Epithelial cell of alveolus of lung (primary cell): ENCODE results near the gene RHBDL1. TPM values are rescaled to one million over a fixed set of nuclear protein-coding genes. Genes with fewer than 3 reads are reported as not detected.

Experiments used
- total RNA-seq: library from RNA; depleted of rRNA; stranded (reverse); fragments of >200 nt; gene quantifications from 2 replicates; pipeline ENCODE4 v1.2.1, GENCODE V29; 2015

The RHBDL1 gene
- total RNA-seq, result 0.78 and 2.1 TPM in 2 replicates

GRCh38 chr16:674968-675883 is at the start of gene RHBDL1:
RHBDL1 (plus strand) TSS chr16:675671; CDS start chr16:675791, 120 bp downstream.

GRCh38 chr16:630815-631405 is 44.6 kb upstream of the RHBDL1 start, which contains the start of gene WFIKKN1:
WFIKKN1 (plus strand) TSS chr16:630985; CDS start chr16:631254, 269 bp downstream.

GRCh38 chr16:636206-637080 is 39.0 kb upstream of the RHBDL1 start, which contains the start of gene METTL26:
METTL26 (minus strand) TSS chr16:636305; CDS start chr16:636290, 15 bp downstream.

GRCh38 chr16:641326-642188 is 33.9 kb upstream of the RHBDL1 start, which contains the start of gene MCRIP2:
MCRIP2 (plus strand) TSS chr16:641828; CDS start chr16:641992, 164 bp downstream.

GRCh38 chr16:648781-649589 is 26.5 kb upstream of the RHBDL1 start, which contains the start of gene WDR90:
WDR90 (plus strand) TSS chr16:649365; CDS start chr16:649417, 52 bp downstream.

GRCh38 chr16:667780-668518 is 7.5 kb upstream of the RHBDL1 start, which contains the start of gene RHOT2:
RHOT2 (plus strand) TSS chr16:668132; CDS start chr16:668200, 68 bp downstream.

GRCh38 chr16:679814-680624 is 4.5 kb downstream of the RHBDL1 start, which contains the start of gene STUB1:
STUB1 (plus strand) TSS chr16:680410; CDS start chr16:680526, 116 bp downstream.

GRCh38 chr16:684071-684794 is 8.8 kb downstream of the RHBDL1 start, which contains the start of gene JMJD8:
JMJD8 (minus strand) TSS chr16:684334; CDS start chr16:684319, 15 bp downstream.

GRCh38 chr16:705431-706188 is 30.1 kb downstream of the RHBDL1 start, which contains the start of gene FBXL16:
FBXL16 (minus strand) TSS chr16:705801; CDS start chr16:697405, 8,396 bp downstream.

GRCh38 chr16:714558-715476 is 39.3 kb downstream of the RHBDL1 start, which contains the start of gene METRN:
METRN (plus strand) TSS chr16:715118; CDS start chr16:715290, 172 bp downstream.

GRCh38 chr16:720990-721764 is 45.7 kb downstream of the RHBDL1 start, which contains the start of gene ANTKMT:
ANTKMT (plus strand) TSS chr16:721146; CDS start chr16:721275, 129 bp downstream.

GRCh38 chr16:726438-727290 is 51.2 kb downstream of the RHBDL1 start, which contains the start of the genes CCDC78 and HAGHL:
CCDC78 (minus strand) TSS chr16:726443; CDS start chr16:726367, 76 bp downstream.
HAGHL (plus strand) TSS chr16:727106; CDS start chr16:727510, 404 bp downstream.

